ENCODE measurements around the gene TMTC1.
"Not testable (repeated sequence)": the region's sequence is repeated elsewhere in the genome, so short reads cannot be mapped to it uniquely, and the experiment has no call there.

TMTC1 gene

DNA sequence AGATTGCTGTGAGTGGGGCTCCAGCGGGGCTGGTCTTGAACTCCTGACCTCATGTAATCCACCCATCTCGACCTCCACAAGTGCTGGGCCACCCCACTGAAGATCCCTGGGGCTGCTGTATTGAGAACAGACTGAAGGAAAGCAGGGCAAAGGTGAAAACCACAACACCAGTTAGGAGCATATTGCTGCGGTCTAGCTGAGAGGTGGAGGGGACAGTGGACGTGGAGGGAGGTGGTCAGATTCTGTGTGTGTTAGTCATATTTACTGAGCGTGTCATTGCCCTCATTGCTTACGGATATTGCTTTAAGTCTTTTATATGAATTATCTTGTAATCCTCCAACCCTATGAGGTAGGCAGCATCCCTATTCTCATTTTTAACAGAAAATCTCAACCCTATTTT is 217.3 kb downstream of the TMTC1 start:
- peaks cover 50% of the 10 kb centered on the region for H3K4me1 ChIP-seq (ENCODE audit: control insufficient read depth, insufficient read depth, low read length)
- peaks cover 11% of the 10 kb centered on the region for H3K27me3 ChIP-seq (ENCODE audit: control insufficient read depth, insufficient read depth, low read length)
- H3K4me3 ChIP-seq (ENCODE audit: low read length) = no peak overlapping the region
- no peak overlapping the region for H3K9ac ChIP-seq (ENCODE audit: low read length)
- no peaks in the 10 kb centered on the region for H3K36me3 ChIP-seq (ENCODE audit: control insufficient read depth, insufficient read depth, low read length)
- no peaks in the 10 kb centered on the region for H3K9me3 ChIP-seq (ENCODE audit: control insufficient read depth, low read length)

DNA sequence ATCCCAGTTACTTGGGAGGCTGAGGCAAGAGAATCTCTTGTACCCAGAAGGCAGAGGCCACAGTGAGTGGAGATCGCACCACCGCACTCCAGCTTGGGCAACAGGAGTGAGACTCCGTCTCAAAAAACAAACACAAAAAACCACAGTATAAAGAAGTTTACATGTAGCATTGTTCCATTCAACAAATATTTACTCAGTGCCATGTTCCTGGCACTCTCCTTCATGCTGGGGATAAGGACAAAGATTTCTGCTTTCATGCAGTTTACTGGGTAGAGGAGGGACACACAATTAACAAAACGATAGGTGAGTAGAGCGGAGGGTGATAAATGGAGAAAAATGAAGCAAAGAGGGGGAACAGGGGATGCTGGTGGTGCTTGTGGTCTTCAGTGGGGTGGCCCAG is 218.0 kb downstream of the TMTC1 start:
- Histone ChIP-seq H3K36me3 (ENCODE audit: control insufficient read depth, insufficient read depth, low read length) (no peaks in the 10 kb centered on the region), H3K4me1 (ENCODE audit: control insufficient read depth, insufficient read depth, low read length) (peaks cover 57% of the 10 kb centered on the region), H3K27me3 (ENCODE audit: control insufficient read depth, insufficient read depth, low read length) (peaks cover 11% of the 10 kb centered on the region), H3K4me3 (ENCODE audit: low read length) (no peak overlapping the region), H3K9me3 (ENCODE audit: control insufficient read depth, low read length) (no peaks in the 10 kb centered on the region), H3K9ac (ENCODE audit: low read length) (no peak overlapping the region)

DNA sequence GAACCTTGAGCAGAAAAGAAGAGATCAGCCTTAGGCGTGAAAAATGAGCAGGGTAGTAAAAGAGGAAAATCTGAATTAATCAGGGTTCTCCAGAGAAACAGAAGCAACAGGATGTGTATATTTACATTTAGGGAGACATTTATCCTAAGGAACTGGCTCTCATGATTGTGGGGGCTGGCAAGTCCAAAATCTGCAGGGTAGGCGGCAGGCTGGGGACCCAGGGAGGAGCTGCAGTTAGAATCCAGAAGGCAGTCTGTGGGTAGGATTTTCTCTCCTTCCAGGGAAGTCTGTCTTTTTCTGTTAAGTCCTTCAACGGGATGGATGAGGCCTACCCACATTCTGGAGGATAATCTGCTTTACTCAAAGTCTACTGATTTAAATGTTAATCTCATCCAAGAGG is 218.8 kb downstream of the TMTC1 start:
- Histone ChIP-seq H3K4me1 (ENCODE audit: control insufficient read depth, insufficient read depth, low read length) (peaks cover 60% of the 10 kb centered on the region), H3K9ac (ENCODE audit: low read length) (no peak overlapping the region), H3K36me3 (ENCODE audit: control insufficient read depth, insufficient read depth, low read length) (no peaks in the 10 kb centered on the region), H3K4me3 (ENCODE audit: low read length) (no peak overlapping the region), H3K27me3 (ENCODE audit: control insufficient read depth, insufficient read depth, low read length) (peaks cover 11% of the 10 kb centered on the region), H3K9me3 (ENCODE audit: control insufficient read depth, low read length) (no peaks in the 10 kb centered on the region)

DNA sequence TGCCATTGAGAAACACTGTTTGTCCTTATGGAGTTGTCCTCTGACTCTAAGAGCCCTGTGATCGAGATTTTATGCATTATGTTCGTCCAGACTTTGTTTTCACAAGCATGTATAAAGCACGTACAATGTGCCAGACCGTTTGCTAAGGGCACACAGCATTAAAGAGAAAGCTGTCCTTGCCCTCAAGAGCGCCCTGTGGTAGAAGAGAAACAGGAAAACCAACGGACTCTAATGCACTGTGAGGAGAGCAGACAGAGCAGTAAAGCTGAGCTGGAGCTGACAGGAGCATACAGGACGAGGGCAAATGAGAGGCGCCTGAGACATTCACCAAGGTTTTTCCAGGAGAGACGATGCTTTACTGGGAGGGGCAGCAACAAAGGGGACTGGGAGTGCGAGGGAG is 220.1 kb downstream of the TMTC1 start:
- no peaks in the 10 kb centered on the region for H3K36me3 ChIP-seq (ENCODE audit: control insufficient read depth, insufficient read depth, low read length)
- H3K9ac ChIP-seq (ENCODE audit: low read length) = no peak overlapping the region
- H3K4me1 ChIP-seq (ENCODE audit: control insufficient read depth, insufficient read depth, low read length) = peaks cover 66% of the 10 kb centered on the region
- peaks cover 11% of the 10 kb centered on the region for H3K27me3 ChIP-seq (ENCODE audit: control insufficient read depth, insufficient read depth, low read length)
- no peaks in the 10 kb centered on the region for H3K9me3 ChIP-seq (ENCODE audit: control insufficient read depth, low read length)
- H3K4me3 ChIP-seq (ENCODE audit: low read length) = no peak overlapping the region

DNA sequence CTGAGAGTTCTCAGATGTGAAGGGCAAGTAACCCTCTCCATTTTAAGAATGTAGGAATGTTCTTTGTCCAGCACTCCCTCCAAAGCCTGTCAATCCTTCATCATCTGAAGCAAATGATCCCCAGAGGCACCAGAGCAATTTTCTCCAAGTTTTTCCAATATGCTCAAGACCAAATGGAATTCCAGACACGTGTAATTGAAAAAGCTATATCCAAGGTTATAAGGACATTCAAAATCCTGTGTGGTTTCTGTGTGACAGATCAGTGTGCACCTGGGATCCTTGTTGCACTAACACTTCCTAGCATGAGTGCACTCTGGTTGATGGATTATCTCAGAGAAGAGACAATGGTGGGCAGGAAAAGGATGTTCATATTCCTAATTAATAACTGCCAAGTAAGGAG is 220.7 kb downstream of the TMTC1 start:
- no peaks in the 10 kb centered on the region for H3K9me3 ChIP-seq (ENCODE audit: control insufficient read depth, low read length)
- peaks cover 11% of the 10 kb centered on the region for H3K27me3 ChIP-seq (ENCODE audit: control insufficient read depth, insufficient read depth, low read length)
- H3K4me3 ChIP-seq (ENCODE audit: low read length) = no peak overlapping the region
- H3K9ac ChIP-seq (ENCODE audit: low read length) = no peak overlapping the region
- H3K4me1 ChIP-seq (ENCODE audit: control insufficient read depth, insufficient read depth, low read length) = peaks cover 66% of the 10 kb centered on the region
- no peaks in the 10 kb centered on the region for H3K36me3 ChIP-seq (ENCODE audit: control insufficient read depth, insufficient read depth, low read length)

DNA sequence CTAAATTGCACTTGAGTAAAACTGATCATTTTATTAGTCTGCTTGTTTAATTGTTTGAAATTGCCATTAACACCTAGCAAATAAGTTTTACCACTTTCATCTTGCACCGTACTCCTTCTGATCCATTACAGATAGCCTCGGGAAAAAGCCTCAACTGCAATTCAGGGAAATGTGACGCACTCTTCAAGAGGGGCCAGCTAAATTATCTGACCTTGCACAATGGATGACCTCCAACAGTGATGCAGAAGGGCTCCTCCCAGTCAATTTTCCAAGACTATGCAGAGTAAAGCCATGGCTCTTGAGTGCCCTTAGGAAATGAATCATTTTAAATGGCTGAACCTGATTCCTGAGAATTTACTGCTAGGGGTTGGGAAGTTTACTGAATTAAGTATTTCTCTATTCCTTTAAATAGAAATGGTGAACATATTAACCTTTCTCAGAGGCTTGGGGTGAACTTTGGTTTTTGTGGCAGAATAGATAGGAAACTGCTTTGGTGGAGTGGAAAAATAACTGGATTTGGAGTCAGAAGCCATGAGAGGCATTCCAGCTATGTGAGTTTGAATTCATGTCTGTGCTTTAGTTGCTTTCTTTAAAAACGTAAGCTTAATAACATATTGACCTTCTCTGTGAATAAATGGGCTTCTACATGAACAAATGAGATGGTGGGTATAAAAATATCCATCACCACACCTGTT is 221.5 kb downstream of the TMTC1 start:
- no peak overlapping the region for H3K4me3 ChIP-seq (ENCODE audit: low read length)
- no peak overlapping the region for H3K9ac ChIP-seq (ENCODE audit: low read length)
- peaks cover 66% of the 10 kb centered on the region for H3K4me1 ChIP-seq (ENCODE audit: control insufficient read depth, insufficient read depth, low read length)
- H3K36me3 ChIP-seq (ENCODE audit: control insufficient read depth, insufficient read depth, low read length) = no peaks in the 10 kb centered on the region
- no peaks in the 10 kb centered on the region for H3K9me3 ChIP-seq (ENCODE audit: control insufficient read depth, low read length)
- H3K27me3 ChIP-seq (ENCODE audit: control insufficient read depth, insufficient read depth, low read length) = peaks cover 11% of the 10 kb centered on the region

DNA sequence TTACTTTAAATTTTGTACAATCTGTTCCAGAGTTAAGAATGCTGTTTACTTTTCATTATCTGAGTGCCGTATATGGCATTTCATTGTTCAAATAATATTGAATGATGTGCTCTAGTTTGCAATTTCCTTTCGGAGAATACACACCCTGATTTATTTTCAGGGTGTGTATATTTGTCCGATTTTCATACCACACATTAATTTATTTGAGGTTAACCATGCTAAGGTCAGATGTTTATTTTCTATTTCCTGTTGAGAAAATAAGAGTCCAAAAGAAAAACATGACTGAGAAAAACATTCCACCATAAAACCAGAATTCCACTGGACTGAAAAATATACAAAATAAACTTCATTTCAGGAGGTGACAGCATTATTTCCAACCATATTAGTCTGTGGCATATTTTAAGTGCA is 222.1 kb downstream of the TMTC1 start:
- Histone ChIP-seq H3K4me1 (ENCODE audit: control insufficient read depth, insufficient read depth, low read length) (peaks cover 62% of the 10 kb centered on the region), H3K4me3 (ENCODE audit: low read length) (no peak overlapping the region), H3K36me3 (ENCODE audit: control insufficient read depth, insufficient read depth, low read length) (no peaks in the 10 kb centered on the region), H3K27me3 (ENCODE audit: control insufficient read depth, insufficient read depth, low read length) (peaks cover 8% of the 10 kb centered on the region), H3K9ac (ENCODE audit: low read length) (no peak overlapping the region), H3K9me3 (ENCODE audit: control insufficient read depth, low read length) (no peaks in the 10 kb centered on the region)

DNA sequence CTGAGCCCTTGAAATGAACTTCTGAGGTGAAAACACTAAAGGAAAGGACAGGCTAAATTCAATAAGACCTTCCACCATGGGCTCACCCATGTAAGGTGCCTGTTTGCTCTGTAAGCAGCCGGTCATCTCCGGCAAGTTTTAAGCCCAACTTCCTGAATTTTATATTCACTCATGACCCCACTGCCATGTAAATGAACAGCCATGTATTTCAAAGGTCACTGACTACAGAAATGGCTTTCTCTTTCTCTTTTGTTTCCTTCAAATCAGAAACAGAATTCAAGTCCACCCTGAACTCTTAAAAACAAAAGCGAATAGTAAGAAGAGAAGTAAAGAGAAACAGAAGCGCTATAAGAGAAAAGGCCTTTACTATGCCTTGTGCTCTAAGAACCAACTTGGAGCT is 224.5 kb downstream of the TMTC1 start:
- no peaks in the 10 kb centered on the region for H3K9me3 ChIP-seq (ENCODE audit: control insufficient read depth, low read length)
- no peak overlapping the region for H3K9ac ChIP-seq (ENCODE audit: low read length)
- no peaks in the 10 kb centered on the region for H3K27me3 ChIP-seq (ENCODE audit: control insufficient read depth, insufficient read depth, low read length)
- H3K4me1 ChIP-seq (ENCODE audit: control insufficient read depth, insufficient read depth, low read length) = peaks cover 38% of the 10 kb centered on the region
- H3K36me3 ChIP-seq (ENCODE audit: control insufficient read depth, insufficient read depth, low read length) = no peaks in the 10 kb centered on the region
- H3K4me3 ChIP-seq (ENCODE audit: low read length) = no peak overlapping the region

DNA sequence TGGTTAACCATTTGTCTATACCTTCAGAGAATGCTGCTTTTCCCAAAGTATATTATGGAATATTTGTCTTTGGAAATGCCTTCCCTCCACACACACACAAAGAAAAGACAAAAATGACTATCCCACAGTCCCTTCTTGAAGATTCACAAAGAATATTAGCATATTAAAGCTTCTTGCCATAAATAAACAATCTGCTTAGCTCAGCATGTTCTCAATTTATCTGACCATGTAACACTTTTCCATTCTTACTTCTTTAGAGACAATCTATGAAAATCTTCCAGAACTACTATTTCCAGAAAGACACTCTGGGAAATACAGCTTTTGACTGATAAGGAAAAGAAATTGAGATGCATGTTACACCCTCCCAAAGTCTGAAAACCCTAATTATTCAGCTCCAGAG is 227.4 kb downstream of the TMTC1 start:
- Histone ChIP-seq H3K4me3 (ENCODE audit: low read length) (no peak overlapping the region), H3K9ac (ENCODE audit: low read length) (no peak overlapping the region), H3K27me3 (ENCODE audit: control insufficient read depth, insufficient read depth, low read length) (no peaks in the 10 kb centered on the region), H3K4me1 (ENCODE audit: control insufficient read depth, insufficient read depth, low read length) (peaks cover 15% of the 10 kb centered on the region), H3K36me3 (ENCODE audit: control insufficient read depth, insufficient read depth, low read length) (no peaks in the 10 kb centered on the region), H3K9me3 (ENCODE audit: control insufficient read depth, low read length) (no peaks in the 10 kb centered on the region)

DNA sequence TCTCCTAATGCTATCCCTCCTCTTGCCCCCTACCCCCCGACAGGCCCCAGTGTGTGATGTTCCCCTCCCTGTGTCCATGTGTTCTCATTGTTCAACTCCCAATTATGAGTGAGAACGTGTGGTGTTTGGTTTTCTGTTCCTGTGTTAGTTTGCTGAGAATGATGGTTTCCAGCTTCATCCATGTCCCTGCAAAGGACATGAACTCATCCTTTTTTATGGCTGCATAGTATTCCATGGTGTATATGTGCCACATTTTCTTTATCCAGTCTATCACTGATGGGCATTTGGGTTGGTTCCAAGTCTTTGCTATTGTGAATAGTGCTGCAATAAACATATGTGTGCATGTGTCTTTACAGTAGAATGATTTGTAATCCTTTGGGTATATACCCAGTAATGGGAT is 228.3 kb downstream of the TMTC1 start:
- H3K9ac ChIP-seq (ENCODE audit: low read length); H3K27me3 ChIP-seq (ENCODE audit: control insufficient read depth, insufficient read depth, low read length): not testable (repeated sequence)

DNA sequence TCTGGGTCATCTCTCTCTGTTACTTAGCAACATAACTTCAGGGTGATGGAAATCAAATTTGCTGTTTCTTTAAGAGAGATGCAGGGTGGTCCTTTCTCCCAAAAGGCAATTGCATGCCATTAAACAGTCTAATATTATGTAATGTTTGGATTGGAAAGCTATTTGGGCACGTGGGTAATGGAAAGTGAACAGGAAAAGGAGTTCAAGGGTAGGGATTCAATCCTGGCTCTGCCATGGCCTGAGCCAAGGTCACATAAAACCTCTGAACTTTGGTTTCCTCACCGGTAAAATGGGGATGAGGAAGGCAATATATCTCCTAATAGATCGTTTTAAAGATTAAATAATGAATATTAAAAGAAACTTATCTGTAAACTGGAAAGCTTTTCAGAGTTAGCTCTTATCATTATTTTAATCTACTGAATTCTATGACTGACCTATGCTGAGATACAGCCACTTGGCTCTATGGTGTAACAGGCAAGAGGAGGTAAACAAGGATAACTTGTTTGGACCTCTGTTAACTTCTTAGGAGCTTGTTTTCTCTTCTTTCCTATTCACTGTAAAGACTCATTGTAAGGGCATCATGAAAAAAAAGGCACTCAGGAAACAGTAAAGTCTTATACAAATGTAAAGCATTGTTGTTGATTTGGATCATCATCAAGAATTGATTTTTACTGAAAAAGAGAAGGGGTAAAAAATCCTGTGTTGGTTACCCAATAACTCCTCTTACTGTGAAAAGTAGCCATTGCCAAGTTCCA is 230.6 kb downstream of the TMTC1 start:
- no peaks in the 10 kb centered on the region for H3K9me3 ChIP-seq (ENCODE audit: control insufficient read depth, low read length)
- H3K9ac ChIP-seq (ENCODE audit: low read length) = no peak overlapping the region
- H3K4me3 ChIP-seq (ENCODE audit: low read length) = no peak overlapping the region
- H3K36me3 ChIP-seq (ENCODE audit: control insufficient read depth, insufficient read depth, low read length) = no peaks in the 10 kb centered on the region
- no peaks in the 10 kb centered on the region for H3K4me1 ChIP-seq (ENCODE audit: control insufficient read depth, insufficient read depth, low read length)
- H3K27me3 ChIP-seq (ENCODE audit: control insufficient read depth, insufficient read depth, low read length) = no peaks in the 10 kb centered on the region

More for the DNA sequence above, 228.3 kb downstream of the TMTC1 start:
- not testable (repeated sequence) for H3K4me3 ChIP-seq (ENCODE audit: low read length); H3K36me3 ChIP-seq (ENCODE audit: control insufficient read depth, insufficient read depth, low read length); H3K9me3 ChIP-seq (ENCODE audit: control insufficient read depth, low read length); H3K4me1 ChIP-seq (ENCODE audit: control insufficient read depth, insufficient read depth, low read length)

DNA sequence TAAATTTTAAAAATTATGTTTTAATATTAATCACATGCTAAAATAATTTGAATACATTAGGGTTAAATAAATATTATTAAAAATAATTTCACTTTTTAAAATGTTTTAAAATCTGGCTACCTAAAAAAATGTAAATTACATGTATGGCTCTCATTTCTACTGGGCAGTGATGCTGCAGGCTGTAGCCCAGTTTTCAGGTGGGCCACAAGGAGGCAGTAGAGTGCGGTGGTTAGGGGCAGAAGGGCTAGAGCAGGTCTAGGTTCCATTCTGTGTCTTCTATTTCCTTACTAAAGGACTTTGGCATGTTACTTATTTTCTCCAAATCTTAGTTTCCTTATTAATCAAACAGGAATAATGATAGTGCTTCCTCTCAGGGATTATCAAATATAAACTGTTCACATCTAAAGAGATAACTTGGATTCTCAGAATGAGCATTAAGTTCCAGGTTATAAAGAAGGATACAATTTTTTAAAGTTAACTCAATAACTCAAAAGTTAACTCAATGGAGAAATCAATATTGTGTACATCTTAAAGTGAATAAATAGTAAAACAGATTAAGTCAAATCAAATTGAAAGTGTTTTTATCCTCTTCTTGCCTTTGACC is 231.3 kb downstream of the TMTC1 start:
- Histone ChIP-seq H3K4me3 (ENCODE audit: low read length) (no peak overlapping the region), H3K9me3 (ENCODE audit: control insufficient read depth, low read length) (no peaks in the 10 kb centered on the region), H3K27me3 (ENCODE audit: control insufficient read depth, insufficient read depth, low read length) (no peaks in the 10 kb centered on the region), H3K4me1 (ENCODE audit: control insufficient read depth, insufficient read depth, low read length) (no peaks in the 10 kb centered on the region), H3K36me3 (ENCODE audit: control insufficient read depth, insufficient read depth, low read length) (no peaks in the 10 kb centered on the region), H3K9ac (ENCODE audit: low read length) (no peak overlapping the region)

Data from mucosa of stomach (tissue), 1 donor.